ENCODE data around the gene MINDY1. TPM values are rescaled to one million over a fixed set of nuclear protein-coding genes. Genes with fewer than 3 reads are reported as not detected.

Gene MINDY1
- total and polyA plus RNA-seq, 9 of the 15 experiments (the other 6 are each of a cell fraction or from before 2014, with no cell fraction given) = 0.49 to 11.0 (median 6.0) TPM

DNA sequence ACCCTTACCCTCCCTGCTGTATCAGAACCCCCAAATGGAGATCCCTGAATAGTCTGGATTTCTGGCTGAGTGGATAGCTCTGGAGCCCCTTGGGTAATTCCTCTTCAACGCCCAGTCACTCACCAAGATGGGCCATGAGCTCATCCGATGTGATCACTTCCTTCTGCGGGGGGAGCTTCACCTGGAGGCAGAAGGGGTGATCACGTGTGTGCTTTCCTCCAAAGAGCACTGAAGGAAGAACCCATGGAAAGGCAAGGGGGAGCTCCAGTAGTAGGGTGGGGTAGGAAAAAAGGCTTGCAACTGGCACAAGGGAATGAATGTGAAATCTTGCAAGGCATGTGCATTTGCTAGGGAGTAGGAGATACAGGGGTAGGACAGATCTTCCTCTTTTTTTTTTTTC, 5.1 kb downstream of the MINDY1 start (continued):
- TF ChIP-seq, protein P1, sequence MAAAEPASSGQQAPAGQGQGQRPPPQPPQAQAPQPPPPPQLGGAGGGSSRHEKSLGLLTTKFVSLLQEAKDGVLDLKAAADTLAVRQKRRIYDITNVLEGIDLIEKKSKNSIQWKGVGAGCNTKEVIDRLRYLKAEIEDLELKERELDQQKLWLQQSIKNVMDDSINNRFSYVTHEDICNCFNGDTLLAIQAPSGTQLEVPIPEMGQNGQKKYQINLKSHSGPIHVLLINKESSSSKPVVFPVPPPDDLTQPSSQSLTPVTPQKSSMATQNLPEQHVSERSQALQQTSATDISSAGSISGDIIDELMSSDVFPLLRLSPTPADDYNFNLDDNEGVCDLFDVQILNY (CRISPR knock-in tag; IDR thresholded peaks at IDR 0.05) = no peak
- TF ChIP-seq, protein P2, sequence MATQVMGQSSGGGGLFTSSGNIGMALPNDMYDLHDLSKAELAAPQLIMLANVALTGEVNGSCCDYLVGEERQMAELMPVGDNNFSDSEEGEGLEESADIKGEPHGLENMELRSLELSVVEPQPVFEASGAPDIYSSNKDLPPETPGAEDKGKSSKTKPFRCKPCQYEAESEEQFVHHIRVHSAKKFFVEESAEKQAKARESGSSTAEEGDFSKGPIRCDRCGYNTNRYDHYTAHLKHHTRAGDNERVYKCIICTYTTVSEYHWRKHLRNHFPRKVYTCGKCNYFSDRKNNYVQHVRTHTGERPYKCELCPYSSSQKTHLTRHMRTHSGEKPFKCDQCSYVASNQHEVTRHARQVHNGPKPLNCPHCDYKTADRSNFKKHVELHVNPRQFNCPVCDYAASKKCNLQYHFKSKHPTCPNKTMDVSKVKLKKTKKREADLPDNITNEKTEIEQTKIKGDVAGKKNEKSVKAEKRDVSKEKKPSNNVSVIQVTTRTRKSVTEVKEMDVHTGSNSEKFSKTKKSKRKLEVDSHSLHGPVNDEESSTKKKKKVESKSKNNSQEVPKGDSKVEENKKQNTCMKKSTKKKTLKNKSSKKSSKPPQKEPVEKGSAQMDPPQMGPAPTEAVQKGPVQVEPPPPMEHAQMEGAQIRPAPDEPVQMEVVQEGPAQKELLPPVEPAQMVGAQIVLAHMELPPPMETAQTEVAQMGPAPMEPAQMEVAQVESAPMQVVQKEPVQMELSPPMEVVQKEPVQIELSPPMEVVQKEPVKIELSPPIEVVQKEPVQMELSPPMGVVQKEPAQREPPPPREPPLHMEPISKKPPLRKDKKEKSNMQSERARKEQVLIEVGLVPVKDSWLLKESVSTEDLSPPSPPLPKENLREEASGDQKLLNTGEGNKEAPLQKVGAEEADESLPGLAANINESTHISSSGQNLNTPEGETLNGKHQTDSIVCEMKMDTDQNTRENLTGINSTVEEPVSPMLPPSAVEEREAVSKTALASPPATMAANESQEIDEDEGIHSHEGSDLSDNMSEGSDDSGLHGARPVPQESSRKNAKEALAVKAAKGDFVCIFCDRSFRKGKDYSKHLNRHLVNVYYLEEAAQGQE (IDR thresholded peaks at IDR 0.05; ENCODE audit: borderline replicate concordance) = peak; percentile 39
- TF ChIP-seq, protein P2 (CRISPR knock-in tag; IDR thresholded peaks at IDR 0.05; ENCODE audit: low read depth) = no peak
- TF ChIP-seq ZEB2 (IDR thresholded peaks at IDR 0.05) = peak; percentile 60
- TF ChIP-seq KLF16 (IDR thresholded peaks at IDR 0.05) = no peak
- peak; percentile 64 for TF ChIP-seq CREM (IDR thresholded peaks at IDR 0.05; ENCODE audit: low read depth)
- TF ChIP-seq L3MBTL2 (IDR thresholded peaks at IDR 0.05) = peak; percentile 37; the same call in 1 of the 2 replicates
- TF ChIP-seq SOX6 (IDR thresholded peaks at IDR 0.05) = peak; percentile 40
- TF ChIP-seq BRD9 (IDR thresholded peaks at IDR 0.05; ENCODE audit: low read depth, partially characterized antibody) = peak; percentile 28
- 0 out of 2 replicates have a peak, but pooled peaks have one; percentile 45 for TF ChIP-seq SPI1 (IDR thresholded peaks at IDR 0.05; ENCODE audit: borderline replicate concordance, low read depth, low read length)
- peak; percentile 20 to 78; a peak in 1 of 4 replicates for TF ChIP-seq FOXK2 (conservative IDR thresholded peaks at IDR 0.05 in 1 of 2, IDR thresholded peaks at IDR 0.05 in 1 of 2; ENCODE audit: low read depth in 2 of 2)
- no peak for TF ChIP-seq TEAD1 (CRISPR knock-in tag; IDR thresholded peaks at IDR 0.05)
- no peak for TF ChIP-seq STAG1 (CRISPR knock-in tag; IDR thresholded peaks at IDR 0.05; ENCODE audit: borderline replicate concordance)

All from K562 (cell line).